Endometrial microvascular endothelial cells (primary cell): ENCODE results near the gene KCNRG. TPM values are rescaled to one million over a fixed set of nuclear protein-coding genes. Genes with fewer than 3 reads are reported as not detected.
"Not testable (repeated sequence)": the region's sequence is repeated elsewhere in the genome, so short reads cannot be mapped to it uniquely, and the experiment has no call there.

ENCODE experiments used
- in situ Hi-C: cut with HindIII; loops from 2 replicates; pipeline ENCODE4 v1.10.0; 2017; ENCODE audit warnings: low sequenced_read_pairs, low pct_unique_long_range_greater_than_20kb; ENCODE audit errors: inconsistent ontology term
- total RNA-seq: library from RNA; depleted of rRNA; stranded (reverse); fragments of >200 nt; gene quantifications from one replicate; pipeline ENCODE4 v1.2.3, GENCODE V29; 2015; ENCODE audit errors: inconsistent ontology term

KCNRG gene
- total RNA-seq, 1 donor from 2014 or later = 1.2 TPM

- in situ Hi-C loops = no loop called here
Observed at GRCh38 chr13:50006426-50007135, 8.7 kb upstream of the KCNRG start.

- in situ Hi-C loops = no loop called here
Observed at GRCh38 chr13:50011461-50011860, 3.8 kb upstream of the KCNRG start.

GRCh38 chr13:50012396-50013169 lies 2.7 kb upstream of the KCNRG start:
- in situ Hi-C loops = no loop called here

- in situ Hi-C loops = no loop called here
Observed at GRCh38 chr13:50014386-50014785, 858 bp upstream of the KCNRG start.

GRCh38 chr13:50015750-50016149 lies 506 bp downstream of the KCNRG start:
- in situ Hi-C loops = no loop called here

- in situ Hi-C loops = no loop called here
Observed at GRCh38 chr13:50016444-50016843, 1.2 kb downstream of the KCNRG start.

GRCh38 chr13:50017819-50018218 lies 2.6 kb downstream of the KCNRG start:
- in situ Hi-C loops = no loop called here

GRCh38 chr13:50025436-50025835 lies 10.2 kb downstream of the KCNRG start:
- in situ Hi-C loops = no loop called here

GRCh38 chr13:50026788-50027473 lies 11.7 kb downstream of the KCNRG start:
- in situ Hi-C loops = no loop called here

- in situ Hi-C loops = no loop called here
Observed at GRCh38 chr13:50030315-50030714, 15.1 kb downstream of the KCNRG start.

- in situ Hi-C loops = no loop called here
Observed at GRCh38 chr13:50033725-50034124, 18.5 kb downstream of the KCNRG start.

- in situ Hi-C loops = no loop called here
Observed at GRCh38 chr13:50037788-50038187, 22.5 kb downstream of the KCNRG start.

GRCh38 chr13:50038266-50038665 lies 23.0 kb downstream of the KCNRG start:
- in situ Hi-C loops = no loop called here

GRCh38 chr13:50052478-50052877 lies 37.2 kb downstream of the KCNRG start:
- in situ Hi-C loops = no loop called here

GRCh38 chr13:50053844-50054243 lies 38.6 kb downstream of the KCNRG start:
- in situ Hi-C loops = no loop called here

- in situ Hi-C loops = no loop called here
Observed at GRCh38 chr13:50055454-50055853, 40.2 kb downstream of the KCNRG start.

- in situ Hi-C loops = no loop called here
Observed at GRCh38 chr13:50060718-50061117, 45.5 kb downstream of the KCNRG start.

GRCh38 chr13:50062336-50062735 lies 47.1 kb downstream of the KCNRG start:
- in situ Hi-C loops = not testable (repeated sequence)

- in situ Hi-C loops = no loop called here
Observed at GRCh38 chr13:50065712-50066111, 50.5 kb downstream of the KCNRG start.

GRCh38 chr13:50068508-50068907 lies 53.3 kb downstream of the KCNRG start:
- in situ Hi-C loops = no loop called here
